Measurements from ENCODE around the gene PNPLA6. TPM values are rescaled to one million over a fixed set of nuclear protein-coding genes. Genes with fewer than 3 reads are reported as not detected.

Gene PNPLA6
- total RNA-seq, 1 donor from 2014 or later, result 190 TPM

DNA sequence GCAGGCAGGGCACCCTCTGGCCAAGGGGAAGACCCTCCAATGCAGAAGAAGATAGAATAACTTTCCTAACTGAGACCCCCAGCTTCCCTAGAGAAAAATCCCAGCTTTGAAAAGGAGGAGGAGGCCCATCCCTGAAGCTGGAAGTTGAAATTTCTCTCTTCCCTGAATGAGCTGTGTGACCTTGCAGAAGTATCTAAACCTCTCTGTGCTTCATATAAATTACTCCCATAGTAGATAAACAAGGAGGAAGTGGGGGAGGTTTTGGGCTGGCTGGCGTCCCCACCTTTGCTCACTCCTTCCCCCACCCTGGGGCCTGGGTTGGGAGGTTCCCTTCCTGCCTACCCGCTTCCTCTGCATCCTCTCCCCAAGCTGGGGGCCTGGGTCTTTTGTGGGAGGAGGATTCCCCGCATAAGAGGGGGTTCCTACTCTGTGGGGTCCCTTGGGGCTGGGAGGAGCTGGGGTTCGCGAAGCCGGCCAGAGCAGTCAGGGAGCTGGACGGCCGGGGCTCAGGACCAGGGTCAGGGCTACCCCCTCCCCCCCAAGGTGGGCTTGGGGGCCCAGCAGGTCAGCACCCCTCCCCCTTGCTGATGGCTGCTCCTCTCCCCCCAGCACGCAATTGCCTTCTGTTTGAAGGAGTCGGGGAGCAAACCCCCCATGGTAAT, 71.8 kb downstream of the PNPLA6 start:
- DNase-seq, result no peak
- no peaks in the 10 kb centered on the region for H3K4me1 ChIP-seq
- no peak overlapping the region for H3K27ac ChIP-seq
- no peak overlapping the region for H3K4me3 ChIP-seq
- TF ChIP-seq, protein P1, sequence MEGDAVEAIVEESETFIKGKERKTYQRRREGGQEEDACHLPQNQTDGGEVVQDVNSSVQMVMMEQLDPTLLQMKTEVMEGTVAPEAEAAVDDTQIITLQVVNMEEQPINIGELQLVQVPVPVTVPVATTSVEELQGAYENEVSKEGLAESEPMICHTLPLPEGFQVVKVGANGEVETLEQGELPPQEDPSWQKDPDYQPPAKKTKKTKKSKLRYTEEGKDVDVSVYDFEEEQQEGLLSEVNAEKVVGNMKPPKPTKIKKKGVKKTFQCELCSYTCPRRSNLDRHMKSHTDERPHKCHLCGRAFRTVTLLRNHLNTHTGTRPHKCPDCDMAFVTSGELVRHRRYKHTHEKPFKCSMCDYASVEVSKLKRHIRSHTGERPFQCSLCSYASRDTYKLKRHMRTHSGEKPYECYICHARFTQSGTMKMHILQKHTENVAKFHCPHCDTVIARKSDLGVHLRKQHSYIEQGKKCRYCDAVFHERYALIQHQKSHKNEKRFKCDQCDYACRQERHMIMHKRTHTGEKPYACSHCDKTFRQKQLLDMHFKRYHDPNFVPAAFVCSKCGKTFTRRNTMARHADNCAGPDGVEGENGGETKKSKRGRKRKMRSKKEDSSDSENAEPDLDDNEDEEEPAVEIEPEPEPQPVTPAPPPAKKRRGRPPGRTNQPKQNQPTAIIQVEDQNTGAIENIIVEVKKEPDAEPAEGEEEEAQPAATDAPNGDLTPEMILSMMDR (IDR thresholded peaks at IDR 0.05), result no peak
- H3K9me3 ChIP-seq, result no peaks in the 10 kb centered on the region
- ATAC-seq, result no peak
- H3K36me3 ChIP-seq, result no peaks in the 10 kb centered on the region
- intact Hi-C loops (cut with DNase I), result no loop called here
- H3K27me3 ChIP-seq, result no peaks in the 10 kb centered on the region

DNA sequence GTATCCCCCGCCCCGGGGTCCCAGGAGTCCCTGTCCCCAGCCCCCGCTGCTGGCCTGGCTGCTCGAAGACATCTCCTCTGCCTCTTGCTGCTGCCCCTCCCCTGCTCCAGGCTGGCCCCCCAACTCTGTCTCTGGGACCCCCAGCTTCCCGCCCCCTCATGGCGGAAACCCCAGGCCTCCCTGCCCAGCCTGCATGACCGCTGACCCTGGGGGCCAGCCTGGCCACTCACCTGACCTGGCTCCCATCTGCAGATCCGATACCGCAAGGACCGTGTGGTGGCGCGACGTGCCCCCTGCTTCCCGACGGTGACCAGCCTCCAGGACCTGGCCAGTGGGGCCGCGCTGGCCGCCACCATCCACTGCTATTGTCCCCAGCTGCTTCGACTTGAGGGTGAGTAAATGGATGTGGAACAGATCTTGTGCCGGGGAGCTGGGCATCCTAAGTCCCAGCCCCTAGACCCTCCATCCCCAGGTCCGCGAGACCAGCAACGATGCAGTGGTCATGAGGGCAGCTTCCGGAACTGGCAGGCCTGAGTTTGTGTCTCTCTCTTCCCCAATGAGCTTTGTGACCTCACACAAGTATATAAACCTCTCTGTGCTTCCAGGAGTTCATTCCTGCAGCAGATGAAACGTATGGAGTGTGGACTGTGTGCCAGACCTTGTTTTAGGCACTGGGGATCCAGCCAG, 72.5 kb downstream of the PNPLA6 start:
- peak; percentile 65 for DNase-seq

DNA sequence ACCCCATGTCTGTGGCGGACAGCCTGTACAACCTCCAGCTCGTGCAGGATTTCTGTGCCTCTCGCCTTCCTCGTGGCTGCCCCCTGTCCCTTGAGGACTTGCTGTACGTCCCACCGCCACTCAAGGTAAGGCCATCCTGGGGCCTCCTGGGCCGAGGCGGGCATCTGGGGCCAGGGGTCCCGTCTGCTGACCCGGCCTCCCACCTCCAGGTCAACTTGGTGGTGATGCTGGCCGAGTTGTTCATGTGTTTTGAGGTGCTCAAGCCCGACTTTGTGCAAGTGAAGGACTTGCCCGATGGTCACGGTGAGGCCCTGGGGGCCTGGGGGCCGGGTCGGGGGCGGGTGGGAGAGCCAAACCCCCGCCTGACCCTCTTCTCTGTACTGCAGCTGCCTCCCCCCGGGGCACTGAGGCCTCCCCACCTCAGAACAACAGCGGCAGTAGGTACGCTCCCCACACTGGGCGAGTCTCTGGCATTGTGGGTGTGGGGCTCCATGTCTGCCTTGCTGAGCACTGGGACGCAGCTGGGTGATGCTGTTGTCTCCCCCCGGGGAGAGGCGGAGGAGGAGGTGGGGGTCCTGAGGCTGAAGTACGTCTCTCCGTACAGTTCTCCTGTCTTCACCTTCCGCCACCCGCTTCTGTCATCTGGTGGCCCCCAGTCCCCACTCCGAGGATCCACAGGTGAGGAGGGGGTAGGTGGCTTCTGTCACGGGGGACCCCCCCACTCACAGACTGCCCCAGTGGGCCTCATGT, 75.1 kb downstream of the PNPLA6 start:
- Histone ChIP-seq H3K9me3 (no peaks in the 10 kb centered on the region), H3K4me3 (no peak overlapping the region), H3K27ac (no peak overlapping the region), H3K36me3 (no peaks in the 10 kb centered on the region), H3K4me1 (no peaks in the 10 kb centered on the region), H3K27me3 (no peaks in the 10 kb centered on the region)
- TF ChIP-seq, protein P1 (IDR thresholded peaks at IDR 0.05), result no peak
- intact Hi-C loops (cut with DNase I), result no loop called here
- DNase-seq (peak; percentile 64), ATAC-seq (no peak)

More for the DNA sequence above, 72.5 kb downstream of the PNPLA6 start:
- Histone ChIP-seq H3K27ac (no peak overlapping the region), H3K27me3 (no peaks in the 10 kb centered on the region), H3K4me1 (no peaks in the 10 kb centered on the region), H3K9me3 (no peaks in the 10 kb centered on the region), H3K36me3 (no peaks in the 10 kb centered on the region), H3K4me3 (no peak overlapping the region)
- ATAC-seq, result no peak
- intact Hi-C loops (cut with DNase I), result no loop called here
- TF ChIP-seq, protein P1 (IDR thresholded peaks at IDR 0.05), result no peak

Other genes starting within 250 kb of the PNPLA6 start
- gene INSR, start 241.3 kb upstream of the PNPLA6 start, total RNA-seq, result 37.5 TPM
- gene ARHGEF18, start 186.8 kb upstream of the PNPLA6 start, total RNA-seq, result 50.4 TPM
- 3.6 TPM for gene PEX11G, start 46.7 kb upstream of the PNPLA6 start, total RNA-seq
- 56.9 TPM for gene ZNF358, start 19.6 kb upstream of the PNPLA6 start, total RNA-seq
- gene MCOLN1, start 13.1 kb upstream of the PNPLA6 start, total RNA-seq, result 55.0 TPM
- 29.1 TPM for gene CAMSAP3, start 60.1 kb downstream of the PNPLA6 start, total RNA-seq
- 42.3 TPM for gene XAB2, start 93.8 kb downstream of the PNPLA6 start, total RNA-seq
- 93.2 TPM for gene PET100, start 94.1 kb downstream of the PNPLA6 start, total RNA-seq
- 3.5 TPM for gene PCP2, start 98.0 kb downstream of the PNPLA6 start, total RNA-seq
- 162 TPM for gene STXBP2, start 101.4 kb downstream of the PNPLA6 start, total RNA-seq
- 12.5 TPM for gene RETN, start 133.3 kb downstream of the PNPLA6 start, total RNA-seq
- gene MCEMP1, start 141.4 kb downstream of the PNPLA6 start, total RNA-seq, result 97.9 TPM
- gene TRAPPC5, start 145.1 kb downstream of the PNPLA6 start, total RNA-seq, result 83.9 TPM
- gene FCER2, start 166.4 kb downstream of the PNPLA6 start, total RNA-seq, result 0.58 TPM
- 1.4 TPM for gene CLEC4G, start 196.4 kb downstream of the PNPLA6 start, total RNA-seq
- 10.6 TPM for gene CD209, start 211.8 kb downstream of the PNPLA6 start, total RNA-seq
- 4.8 TPM for gene CLEC4M, start 227.5 kb downstream of the PNPLA6 start, total RNA-seq